Neuronal stem cell (in vitro differentiated cells): ENCODE measurements around the gene GH1.

Experiments used
- DNase-seq: peaks from one replicate; pipeline ENCODE4 v3.0.0-alpha.2; 2013; ENCODE audit warnings: low spot score
- H2AFZ ChIP-seq: one replicate; pipeline ENCODE4 v1.6.1; 2013; ENCODE audit warnings: mild to moderate bottlenecking, low read length, inconsistent platforms
- H2AK5ac ChIP-seq: 2 replicates; pipeline ENCODE4 v1.6.1; 2013; ENCODE audit warnings: low read depth, mild to moderate bottlenecking, inconsistent platforms, low read length, moderate library complexity, mixed read lengths
- H2BK120ac ChIP-seq: 2 replicates; pipeline ENCODE4 v1.6.1; 2013; ENCODE audit warnings: low read depth, mild to moderate bottlenecking, inconsistent platforms, low read length, moderate library complexity, mixed read lengths
- H2BK12ac ChIP-seq: one replicate; pipeline ENCODE4 v1.6.1; 2013; ENCODE audit warnings: low read length, inconsistent platforms
- H2BK15ac ChIP-seq: 2 replicates; pipeline ENCODE4 v1.6.1; 2013; ENCODE audit warnings: mild to moderate bottlenecking, low read length, inconsistent platforms, mixed read lengths
- H2BK5ac ChIP-seq: one replicate; pipeline ENCODE4 v1.6.1; 2013; ENCODE audit warnings: inconsistent platforms, mild to moderate bottlenecking, low read length, moderate library complexity
- H3K14ac ChIP-seq: one replicate; pipeline ENCODE4 v1.6.1; 2013; ENCODE audit warnings: low read length, inconsistent platforms
- H3K18ac ChIP-seq: 2 replicates; pipeline ENCODE4 v1.6.1; 2013; ENCODE audit warnings: low read length, inconsistent platforms
- H3K23ac ChIP-seq: 2 replicates; pipeline ENCODE4 v1.6.1; 2013; ENCODE audit warnings: low read depth, mild to moderate bottlenecking, mixed read lengths, low read length, inconsistent platforms; ENCODE audit not compliant: poor library complexity
- H3K27ac ChIP-seq: replicated peaks from 3 replicates; pipeline ENCODE4 v1.5.1; 2013; ENCODE audit warnings: low read length, inconsistent platforms
- H3K27me3 ChIP-seq, 3 experiments: 2 replicates each; pipeline ENCODE4 v1.6.1; 2013; ENCODE audit warnings: low read length in 3 of 3, mild to moderate bottlenecking in 2 of 3, inconsistent platforms in 1 of 3, low read depth in 1 of 3, mixed read lengths in 1 of 3, moderate library complexity in 1 of 3; ENCODE audit not compliant: control insufficient read depth in 3 of 3, insufficient read depth in 3 of 3
- H3K36me3 ChIP-seq, 2 donors: replicated peaks in 1 of 2; 2 replicates each; pipeline ENCODE4 v1.6.1; 2013; ENCODE audit warnings: low read length in 2 of 2; ENCODE audit not compliant: control insufficient read depth in 2 of 2, insufficient read depth in 2 of 2
- H3K4ac ChIP-seq: 2 replicates; pipeline ENCODE4 v1.6.1; 2013; ENCODE audit warnings: inconsistent platforms, mild to moderate bottlenecking, low read length, moderate library complexity
- H3K4me1 ChIP-seq, 2 donors: 1 replicate in 1 of 2; 2 replicates in 1 of 2; pipeline ENCODE4 v1.6.1; 2013; ENCODE audit warnings: low read length in 2 of 2, low read depth in 1 of 2; ENCODE audit not compliant: control insufficient read depth in 2 of 2, insufficient read depth in 1 of 2
- H3K4me2 ChIP-seq: one replicate; pipeline ENCODE4 v1.6.1; 2013; ENCODE audit warnings: mild to moderate bottlenecking, low read length, inconsistent platforms; ENCODE audit not compliant: insufficient read depth, poor library complexity, severe bottlenecking
- H3K4me3 ChIP-seq, 2 donors: 2 replicates each; pipeline ENCODE4 v1.5.1; 2013; ENCODE audit warnings: low read length in 2 of 2, mild to moderate bottlenecking in 2 of 2, inconsistent platforms in 1 of 2, moderate library complexity in 1 of 2
- H3K79me1 ChIP-seq: one replicate; pipeline ENCODE4 v1.6.1; 2013; ENCODE audit warnings: low read depth, mild to moderate bottlenecking, inconsistent platforms, low read length, moderate library complexity
- H3K9ac ChIP-seq: one replicate; pipeline ENCODE4 v1.6.1; 2013; ENCODE audit warnings: mild to moderate bottlenecking, low read depth, low read length, inconsistent platforms; ENCODE audit not compliant: poor library complexity
- H3K9me3 ChIP-seq, 2 donors: replicated peaks in 1 of 2; 2 replicates each; pipeline versions ENCODE3 to v1.6.1; 2013; ENCODE audit warnings: low read length in 2 of 2, mild to moderate bottlenecking in 2 of 2, inconsistent platforms in 1 of 2, low read depth in 1 of 2, mixed read lengths in 1 of 2, moderate library complexity in 1 of 2; ENCODE audit not compliant: control insufficient read depth in 2 of 2, insufficient read depth in 1 of 2
- H4K8ac ChIP-seq: one replicate; pipeline ENCODE4 v1.6.1; 2013; ENCODE audit warnings: low read depth, mild to moderate bottlenecking, inconsistent platforms, low read length, moderate library complexity
- H4K91ac ChIP-seq: one replicate; pipeline ENCODE4 v1.6.1; 2013; ENCODE audit warnings: low read length, low read depth, mild to moderate bottlenecking, inconsistent platforms; ENCODE audit not compliant: poor library complexity
- WGBS, 2 donors: extraction: QIAGEN DNeasy Blood & Tissue Kit; methylation state at CpG; one replicate each; pipeline ENCODE4 v1.1.7; 2013; ENCODE audit warnings: missing lambda C conversion rate in 2 of 2, mixed read lengths in 1 of 2; ENCODE audit not compliant: insufficient read length in 2 of 2, insufficient replicate concordance in 1 of 2; ENCODE audit errors: extremely low coverage in 2 of 2; 5-methylcytosine and 5-hydroxymethylcytosine counted together

Gene GH1

DNA sequence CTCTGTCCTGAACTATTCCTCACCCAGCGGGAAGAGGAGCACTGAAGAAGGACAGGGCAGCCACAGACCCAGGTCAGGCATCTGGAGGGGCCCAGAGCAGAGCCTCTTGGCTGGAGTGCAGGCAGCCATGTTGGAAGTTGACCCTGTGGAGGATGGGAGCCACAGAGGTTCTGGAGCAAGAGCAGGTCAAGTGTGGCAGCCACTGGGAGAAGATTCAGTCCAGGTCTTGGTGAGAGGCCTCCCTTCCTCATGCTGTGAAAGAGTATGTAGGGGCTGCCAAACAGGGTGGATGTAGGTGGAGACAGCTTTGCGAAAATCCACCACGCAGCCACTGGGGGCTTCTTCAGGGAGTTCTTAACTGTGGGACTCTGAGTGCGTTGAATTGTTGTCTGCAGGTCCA, 14.1 kb upstream of the GH1 start:
- H3K4me1 ChIP-seq: peaks cover 2 to 10% of the 10 kb centered on the region in 2 donors
- peaks cover 0 to 6% (median 0%) of the 10 kb centered on the region in 3 experiments for H3K27me3 ChIP-seq
- no peaks in the 10 kb centered on the region for H3K9me3 ChIP-seq
- H3K18ac ChIP-seq: no peak overlapping the region
- H2AK5ac ChIP-seq: no peak overlapping the region
- H3K27ac ChIP-seq: no peak overlapping the region
- H3K14ac ChIP-seq: no peak overlapping the region
- no peak overlapping the region for H4K8ac ChIP-seq
- WGBS, 2 donors: no CpG with 5 or more reads among the region's 4 CpGs
- no peak overlapping the region for H2AFZ ChIP-seq
- H3K23ac ChIP-seq: no peak overlapping the region
- no peak overlapping the region for H3K4me2 ChIP-seq
- H3K36me3 ChIP-seq: no peaks in the 10 kb centered on the region
- H3K4me3 ChIP-seq: no peak overlapping the region
- no peak for DNase-seq
- H3K79me1 ChIP-seq: no peaks in the 10 kb centered on the region
- no peak overlapping the region for H3K4ac ChIP-seq
- no peak overlapping the region for H2BK12ac ChIP-seq
- H3K9ac ChIP-seq: no peak overlapping the region
- no peak overlapping the region for H2BK120ac ChIP-seq
- no peak overlapping the region for H2BK5ac ChIP-seq
- peak overlapping the region; percentile 59 for H2BK15ac ChIP-seq
- H4K91ac ChIP-seq: no peak overlapping the region

DNA sequence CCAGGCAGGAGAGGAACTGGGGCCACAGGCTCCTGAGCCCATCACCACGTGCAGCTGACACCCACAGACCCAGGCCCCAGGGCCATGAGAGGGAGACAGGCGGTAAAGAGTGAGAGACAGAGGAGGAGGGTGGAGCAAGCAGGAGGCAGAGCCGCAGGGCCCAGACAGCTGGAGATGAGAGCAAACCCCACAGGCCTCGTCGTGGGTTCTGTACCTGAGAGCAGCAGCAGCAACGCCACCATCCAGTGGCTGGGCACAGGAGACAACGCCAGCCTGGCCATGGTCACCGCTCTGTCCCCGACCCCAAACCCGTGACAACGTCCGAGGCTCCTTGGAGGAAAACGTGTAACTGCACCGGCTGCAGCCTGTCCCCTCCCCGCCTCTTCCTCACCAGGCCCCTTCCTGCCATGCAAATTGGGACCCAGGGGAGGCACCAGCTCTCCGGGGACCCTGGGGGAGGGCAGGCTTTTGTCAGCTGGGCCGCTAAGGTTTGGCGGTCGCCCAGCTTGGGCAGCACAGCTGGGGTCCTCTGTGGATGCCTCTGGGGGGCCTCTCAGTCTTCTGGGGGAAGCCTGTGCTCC, 13.4 kb upstream of the GH1 start, which contains the start of gene CD79B:
Gene CD79B (minus strand): TSS at position 351 of the 581 bp plus-strand sequence. CDS start 70 bp downstream, at position 281.
- H2BK5ac ChIP-seq: peak within 1 kb of the TSS; percentile 85
- H4K8ac ChIP-seq: peak within 1 kb of the TSS; percentile 53
- no peaks in the 10 kb centered on the region for H3K79me1 ChIP-seq
- no peak within 1 kb of the TSS for H3K23ac ChIP-seq
- no peaks in the 10 kb centered on the region for H3K36me3 ChIP-seq
- H2AFZ ChIP-seq: peak within 1 kb of the TSS; percentile 69
- no peak within 1 kb of the TSS for H2BK12ac ChIP-seq
- DNase-seq: no peak
- H3K4me1 ChIP-seq: peaks cover 2 to 10% of the 10 kb centered on the region in 2 donors
- no CpG with 5 or more reads among the region's 19 CpGs for WGBS, 2 donors
- peak within 1 kb of the TSS; percentile 91 for H3K18ac ChIP-seq
- H2BK15ac ChIP-seq: peak within 1 kb of the TSS; percentile 59
- peak within 1 kb of the TSS; percentile 12 for H3K9ac ChIP-seq
- peak within 1 kb of the TSS; percentile 94 for H3K4ac ChIP-seq
- peak within 1 kb of the TSS; percentile 97 for H3K14ac ChIP-seq
- peak within 1 kb of the TSS; percentile 91 for H2AK5ac ChIP-seq
- H3K27ac ChIP-seq: no peak within 1 kb of the TSS
- no peaks in the 10 kb centered on the region for H3K9me3 ChIP-seq
- H2BK120ac ChIP-seq: no peak within 1 kb of the TSS
- H3K4me3 ChIP-seq: no peak within 1 kb of the TSS
- peak within 1 kb of the TSS; percentile 97 for H4K91ac ChIP-seq
- H3K27me3 ChIP-seq: peaks cover 0 to 7% (median 0%) of the 10 kb centered on the region in 3 experiments
- H3K4me2 ChIP-seq: no peak within 1 kb of the TSS

DNA sequence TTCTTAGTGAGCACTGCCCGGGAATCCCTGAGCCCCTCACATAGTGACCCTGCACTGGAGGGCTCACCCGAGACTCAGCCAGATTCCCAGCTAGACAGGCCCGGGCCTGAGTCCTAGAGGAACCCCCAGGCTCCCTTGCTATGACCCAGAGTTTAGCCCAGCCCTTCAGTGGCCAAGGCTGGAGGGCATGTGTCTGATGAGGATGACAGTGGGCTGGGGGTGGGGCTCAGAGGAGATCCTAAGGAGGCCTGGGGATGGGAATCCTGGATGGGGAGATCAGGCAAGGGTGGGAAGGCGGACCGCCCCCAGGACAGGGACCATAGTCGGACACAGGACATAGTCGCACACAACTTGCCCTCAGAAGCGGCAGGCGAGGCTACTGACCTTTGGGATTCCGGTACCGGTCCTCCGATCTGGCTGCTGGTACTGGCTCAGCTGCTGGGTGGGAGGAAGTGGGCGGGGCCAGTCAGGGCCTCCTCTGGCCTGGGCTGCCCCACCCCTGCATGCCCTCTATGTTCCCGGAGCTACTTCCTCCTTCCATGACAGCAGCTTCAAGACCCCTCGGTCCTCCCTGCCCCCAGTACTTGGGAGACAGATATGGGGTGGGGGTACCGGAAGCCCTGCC, 12.4 kb upstream of the GH1 start:
- Histone ChIP-seq H3K27me3 (peaks cover 0 to 7% (median 0%) of the 10 kb centered on the region in 3 experiments), H4K91ac (no peak overlapping the region), H3K27ac (no peak overlapping the region), H3K23ac (no peak overlapping the region), H3K79me1 (no peaks in the 10 kb centered on the region), H3K4me3 (no peak overlapping the region), H3K9ac (no peak overlapping the region), H3K4me2 (no peak overlapping the region), H3K14ac (no peak overlapping the region), H3K4ac (no peak overlapping the region), H3K4me1 (peaks cover 2 to 10% of the 10 kb centered on the region in 2 donors), H2BK15ac (peak overlapping the region; percentile 32), H2BK120ac (no peak overlapping the region), H3K9me3 (no peaks in the 10 kb centered on the region), H3K36me3 (no peaks in the 10 kb centered on the region), H3K18ac (peak overlapping the region; percentile 91), H2BK12ac (no peak overlapping the region), H2AFZ (peak overlapping the region; percentile 64), H4K8ac (no peak overlapping the region), H2AK5ac (peak overlapping the region; percentile 91), H2BK5ac (peak overlapping the region; percentile 85)
- WGBS, 2 donors: no CpG with 5 or more reads among the region's 16 CpGs
- DNase-seq: no peak
